GM10266 (cell line): ENCODE results near the gene SLC25A51.

ENCODE experiments used
- DNase-seq: peaks from one replicate; pipeline ENCODE4 v3.0.0; 2012; ENCODE audit errors: extremely low spot score
- CTCF ChIP-seq: IDR thresholded peaks from 2 replicates; pipeline ENCODE4 v1.5.1; 2012; ENCODE audit warnings: mild to moderate bottlenecking, low read depth; ENCODE audit not compliant: control insufficient read depth, insufficient read depth; ENCODE audit errors: missing control alignments

Gene SLC25A51

GRCh38 chr9:37943345-37944265, 39.7 kb upstream of the SLC25A51 start:
- no peak for TF ChIP-seq CTCF
- no peak for DNase-seq

- no peak for TF ChIP-seq CTCF
- DNase-seq, result no peak
Observed at GRCh38 chr9:37942621-37943344, 38.9 kb upstream of the SLC25A51 start.

GRCh38 chr9:37941253-37941652, 37.3 kb upstream of the SLC25A51 start:
- no peak for TF ChIP-seq CTCF

GRCh38 chr9:37939575-37940095, 35.7 kb upstream of the SLC25A51 start:
- no peak for DNase-seq
- no peak for TF ChIP-seq CTCF

More at GRCh38 chr9:37941253-37941652, 37.3 kb upstream of the SLC25A51 start:
- no peak for DNase-seq

GRCh38 chr9:37938121-37938891, 34.4 kb upstream of the SLC25A51 start:
- no peak for TF ChIP-seq CTCF
- DNase-seq, result no peak

- no peak for TF ChIP-seq CTCF
- no peak for DNase-seq
Observed at GRCh38 chr9:37937366-37937765, 33.4 kb upstream of the SLC25A51 start.

- TF ChIP-seq CTCF, result no peak
- DNase-seq, result no peak
Observed at GRCh38 chr9:37936965-37937364, 33.0 kb upstream of the SLC25A51 start.
